CD4-positive, alpha-beta T cell (primary cell): Measurements from ENCODE around the gene PASD1. TPM values are rescaled to one million over a fixed set of nuclear protein-coding genes. Genes with fewer than 3 reads are reported as not detected.

ENCODE experiments used
- ATAC-seq: fragments of 200-7000 bp; cut with Tn5 transposase; one replicate; pipeline ENCODE4 v1.10.0; 2022; ENCODE audit warnings: mild to moderate bottlenecking; ENCODE audit not compliant: poor library complexity
- CTCF ChIA-PET: fragments of 350-600 bp; sonication (Branson Sonifier 250); formaldehyde crosslinking; loops from one replicate; lab custom pipeline; 2021; ENCODE audit warnings: antibody characterized with exemption, inconsistent platforms; lab: Charles Lee
- POLR2A ChIA-PET: fragments of 350-600 bp; sonication (Branson Sonifier 250); formaldehyde crosslinking; loops from one replicate; lab custom pipeline; 2021; ENCODE audit warnings: antibody characterized with exemption, inconsistent platforms; lab: Charles Lee
- DNase-seq, 14 experiments: peaks; one replicate each; pipeline ENCODE4 v3.0.0-alpha.2; 2013 to 2020; ENCODE audit warnings: mixed read lengths in 2 of 14
- H3K27ac ChIP-seq, 2 donors: one replicate each; pipeline versions ENCODE4 v1.5.1 to v1.7.0; 2013; ENCODE audit warnings: low read length in 2 of 2, low read depth in 1 of 2, mild to moderate bottlenecking in 1 of 2
- H3K27me3 ChIP-seq, 2 experiments: 1 replicate in 1 of 2; 2 replicates in 1 of 2; pipeline versions ENCODE4 v1.6.1 to v1.7.0; 2013; ENCODE audit warnings: low read length in 2 of 2, control low read depth in 1 of 2, mild to moderate bottlenecking in 1 of 2, moderate library complexity in 1 of 2; ENCODE audit not compliant: insufficient read depth in 2 of 2, control insufficient read depth in 1 of 2
- H3K36me3 ChIP-seq: one replicate; pipeline ENCODE4 v1.6.1; 2013; ENCODE audit warnings: low read length, control low read depth; ENCODE audit not compliant: insufficient read depth
- H3K4me1 ChIP-seq: one replicate; pipeline ENCODE4 v1.6.1; 2013; ENCODE audit warnings: low read length, control low read depth; ENCODE audit not compliant: insufficient read depth
- H3K4me3 ChIP-seq: one replicate; pipeline ENCODE4 v1.5.1; 2013; ENCODE audit warnings: mild to moderate bottlenecking, low read length, moderate library complexity
- H3K9me3 ChIP-seq, 2 experiments: 1 replicate in 1 of 2; 2 replicates in 1 of 2; pipeline versions ENCODE4 v1.6.1 to v1.7.0; 2013; ENCODE audit warnings: low read length in 2 of 2, mild to moderate bottlenecking in 2 of 2, control low read depth in 1 of 2, moderate library complexity in 1 of 2; ENCODE audit not compliant: control insufficient read depth in 1 of 2, insufficient read depth in 1 of 2
- H3K27ac Mint-ChIP-seq: one replicate; pipeline ENCODE4 v1.8.0; 2020; ENCODE audit warnings: mixed read lengths
- H3K27me3 Mint-ChIP-seq: one replicate; pipeline ENCODE4 v1.8.0; 2021; ENCODE audit warnings: mixed read lengths
- H3K36me3 Mint-ChIP-seq: one replicate; pipeline ENCODE4 v1.8.0; 2021; ENCODE audit warnings: low read depth, mixed read lengths
- H3K4me1 Mint-ChIP-seq: one replicate; pipeline ENCODE4 v1.8.0; 2021; ENCODE audit warnings: low read depth, mixed read lengths
- H3K4me3 Mint-ChIP-seq: one replicate; pipeline ENCODE4 v1.8.0; 2020; ENCODE audit warnings: mild to moderate bottlenecking, mixed read lengths
- H3K9me3 Mint-ChIP-seq: one replicate; pipeline ENCODE4 v1.8.0; 2020; ENCODE audit warnings: mixed read lengths
- intact Hi-C, 2 experiments: fragments of 100-400 bp; cut with DNase I in 1 of 2; cut with micrococcal nuclease in 1 of 2; formaldehyde crosslinking; loops; one replicate each; pipeline versions ENCODE4 v1.15.1 to v1.9.0; 2023 to 2025; cut with DNase I, micrococcal nuclease
- total RNA-seq, 174 experiments: library from RNA in 2 of 174; stranded (reverse) in 2 of 174; gene quantifications; one replicate each; pipeline ENCODE4 v1.2.3 and lab custom pipeline; 2021 to 2026
- TF ChIP-seq, protein P1 (sequence below): fragments of 200-600 bp; IDR thresholded peaks from one replicate; pipeline ENCODE4 v1.8.0; 2022; ENCODE audit warnings: antibody characterized with exemption, mild to moderate bottlenecking

The PASD1 gene
- total RNA-seq, 2 experiments from 2014 or later: not detected

DNA sequence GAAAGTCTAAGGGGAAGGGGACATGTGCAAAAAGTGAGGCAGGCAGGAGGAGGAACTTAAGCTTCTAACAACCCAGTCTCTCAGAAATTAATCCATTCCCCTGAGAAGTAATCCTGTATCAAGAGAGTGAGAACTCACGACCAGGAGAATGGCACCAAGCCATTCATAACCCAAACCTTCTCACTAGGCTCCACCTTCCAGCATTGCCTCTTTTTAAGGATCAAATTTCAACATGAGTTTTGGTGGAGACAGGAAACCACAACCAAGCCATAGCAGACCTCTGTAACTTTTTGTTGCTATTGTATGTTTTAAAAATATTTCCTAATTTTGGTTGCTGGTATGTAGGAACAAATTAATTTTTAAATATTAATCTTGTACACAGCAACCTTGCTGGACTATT is 32.8 kb downstream of the PASD1 start:
- TF ChIP-seq, protein P1, sequence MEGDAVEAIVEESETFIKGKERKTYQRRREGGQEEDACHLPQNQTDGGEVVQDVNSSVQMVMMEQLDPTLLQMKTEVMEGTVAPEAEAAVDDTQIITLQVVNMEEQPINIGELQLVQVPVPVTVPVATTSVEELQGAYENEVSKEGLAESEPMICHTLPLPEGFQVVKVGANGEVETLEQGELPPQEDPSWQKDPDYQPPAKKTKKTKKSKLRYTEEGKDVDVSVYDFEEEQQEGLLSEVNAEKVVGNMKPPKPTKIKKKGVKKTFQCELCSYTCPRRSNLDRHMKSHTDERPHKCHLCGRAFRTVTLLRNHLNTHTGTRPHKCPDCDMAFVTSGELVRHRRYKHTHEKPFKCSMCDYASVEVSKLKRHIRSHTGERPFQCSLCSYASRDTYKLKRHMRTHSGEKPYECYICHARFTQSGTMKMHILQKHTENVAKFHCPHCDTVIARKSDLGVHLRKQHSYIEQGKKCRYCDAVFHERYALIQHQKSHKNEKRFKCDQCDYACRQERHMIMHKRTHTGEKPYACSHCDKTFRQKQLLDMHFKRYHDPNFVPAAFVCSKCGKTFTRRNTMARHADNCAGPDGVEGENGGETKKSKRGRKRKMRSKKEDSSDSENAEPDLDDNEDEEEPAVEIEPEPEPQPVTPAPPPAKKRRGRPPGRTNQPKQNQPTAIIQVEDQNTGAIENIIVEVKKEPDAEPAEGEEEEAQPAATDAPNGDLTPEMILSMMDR: no peak
- H3K36me3 Mint-ChIP-seq: no peaks in the 10 kb centered on the region
- H3K4me3 Mint-ChIP-seq: no peak overlapping the region
- DNase-seq (no peak), ATAC-seq (no peak)
- no peaks in the 10 kb centered on the region for H3K4me1 ChIP-seq
- no peaks in the 10 kb centered on the region for H3K9me3 Mint-ChIP-seq
- H3K27ac Mint-ChIP-seq: no peak overlapping the region
- peaks cover 0 to 5% of the 10 kb centered on the region in 2 experiments for H3K9me3 ChIP-seq
- ChIA-PET POLR2A (no interaction called here), CTCF (no interaction called here)
- H3K4me3 ChIP-seq: no peak overlapping the region
- no peaks in the 10 kb centered on the region for H3K27me3 ChIP-seq
- no peaks in the 10 kb centered on the region for H3K36me3 ChIP-seq
- H3K4me1 Mint-ChIP-seq: no peaks in the 10 kb centered on the region
- intact Hi-C loops: no loop called here
- H3K27me3 Mint-ChIP-seq: no peaks in the 10 kb centered on the region
- H3K27ac ChIP-seq: no peak overlapping the region

DNA sequence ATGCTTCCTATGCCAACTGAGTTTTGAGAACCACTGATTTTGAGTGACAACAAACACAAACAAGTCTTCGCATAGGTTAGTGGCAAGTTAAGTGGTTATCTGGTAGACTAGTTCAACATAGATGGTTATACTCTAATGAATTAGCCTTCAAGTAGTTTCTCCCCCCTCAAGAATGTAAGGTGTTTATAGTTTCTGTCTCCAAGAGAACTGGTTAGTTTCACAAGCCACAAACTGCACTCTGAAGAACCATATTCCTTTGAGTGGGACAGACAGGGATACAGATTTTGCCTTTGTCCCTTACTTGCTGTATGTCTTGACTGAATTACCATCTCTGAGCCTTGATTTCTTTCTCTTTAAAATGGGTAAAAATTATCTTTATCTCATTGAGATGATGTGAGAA is 41.5 kb downstream of the PASD1 start:
- Histone ChIP-seq H3K4me3 (no peak overlapping the region), H3K27ac (no peak overlapping the region), H3K9me3 (peaks cover 0 to 1% of the 10 kb centered on the region in 2 experiments), H3K36me3 (no peaks in the 10 kb centered on the region), H3K27me3 (no peaks in the 10 kb centered on the region), H3K4me1 (no peaks in the 10 kb centered on the region)
- TF ChIP-seq, protein P1: no peak
- ChIA-PET POLR2A (no interaction called here), CTCF (no interaction called here)
- Mint-ChIP-seq H3K27ac (no peak overlapping the region), H3K4me3 (no peak overlapping the region), H3K36me3 (no peaks in the 10 kb centered on the region), H3K9me3 (no peaks in the 10 kb centered on the region), H3K27me3 (no peaks in the 10 kb centered on the region), H3K4me1 (no peaks in the 10 kb centered on the region)
- intact Hi-C loops: no loop called here
- DNase-seq: no peak
- no peak for ATAC-seq

DNA sequence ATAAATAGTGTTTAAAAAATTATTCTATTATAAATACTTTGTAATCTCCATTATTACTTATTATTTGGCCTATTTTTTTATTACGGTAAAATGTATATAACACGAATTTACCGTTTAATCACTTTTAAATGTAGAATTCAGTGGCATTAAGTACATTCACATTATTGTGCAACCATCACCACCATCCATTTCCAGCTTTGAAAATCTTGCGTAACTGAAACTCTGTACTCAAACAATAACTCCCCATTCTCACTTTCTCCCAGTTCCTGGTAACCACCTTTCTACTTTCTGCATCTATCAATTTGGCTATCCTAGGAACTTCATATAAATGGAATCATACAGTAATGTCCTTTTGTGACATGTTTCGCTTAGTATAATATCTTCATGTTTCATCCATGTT is 45.7 kb downstream of the PASD1 start:
- Mint-ChIP-seq H3K36me3 (no peaks in the 10 kb centered on the region), H3K4me3 (no peak overlapping the region), H3K27me3 (no peaks in the 10 kb centered on the region), H3K4me1 (no peaks in the 10 kb centered on the region), H3K9me3 (no peaks in the 10 kb centered on the region), H3K27ac (no peak overlapping the region)
- no peak overlapping the region for H3K27ac ChIP-seq
- intact Hi-C loops: no loop called here
- no peaks in the 10 kb centered on the region for H3K36me3 ChIP-seq
- DNase-seq: no peak
- ChIA-PET POLR2A (no interaction called here), CTCF (no interaction called here)
- no peaks in the 10 kb centered on the region for H3K27me3 ChIP-seq
- no peak overlapping the region for H3K4me3 ChIP-seq
- no peaks in the 10 kb centered on the region for H3K4me1 ChIP-seq
- no peak for ATAC-seq
- no peaks in the 10 kb centered on the region for H3K9me3 ChIP-seq
- TF ChIP-seq, protein P1: no peak
